ENCODE data around the gene CYP39A1.
"Not testable (repeated sequence)": the region's sequence is repeated elsewhere in the genome, so short reads cannot be mapped to it uniquely, and the experiment has no call there.

Gene CYP39A1

DNA sequence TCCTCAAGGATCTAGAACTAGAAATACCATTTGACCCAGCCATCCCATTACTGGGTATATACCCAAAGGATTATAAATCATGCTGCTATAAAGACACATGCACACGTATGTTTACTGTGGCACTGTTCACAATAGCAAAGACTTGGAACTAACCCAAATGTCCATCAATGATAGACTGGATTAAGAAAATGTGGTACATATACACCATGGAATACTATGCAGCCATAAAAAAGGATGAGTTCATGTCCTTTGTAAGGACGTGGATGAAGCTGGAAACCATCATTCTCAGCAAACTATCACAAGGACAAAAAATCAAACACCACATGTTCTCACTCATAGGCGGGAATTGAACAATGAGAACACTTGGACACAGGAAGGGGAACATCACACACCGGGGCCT, 4.5 kb downstream of the CYP39A1 start:
- H3K9me3 ChIP-seq (ENCODE audit: control insufficient read depth, low read length); H3K9ac ChIP-seq (ENCODE audit: low read length); H3K4me1 ChIP-seq (ENCODE audit: control insufficient read depth, insufficient read depth, low read length); H3K4me3 ChIP-seq (ENCODE audit: low read length); DNase-seq (ENCODE audit: low read depth); H3K27me3 ChIP-seq (replicated peaks; ENCODE audit: control insufficient read depth, insufficient read depth, low read length); H3K36me3 ChIP-seq (ENCODE audit: control insufficient read depth, insufficient read depth, low read length, severe bottlenecking): not testable (repeated sequence)

DNA sequence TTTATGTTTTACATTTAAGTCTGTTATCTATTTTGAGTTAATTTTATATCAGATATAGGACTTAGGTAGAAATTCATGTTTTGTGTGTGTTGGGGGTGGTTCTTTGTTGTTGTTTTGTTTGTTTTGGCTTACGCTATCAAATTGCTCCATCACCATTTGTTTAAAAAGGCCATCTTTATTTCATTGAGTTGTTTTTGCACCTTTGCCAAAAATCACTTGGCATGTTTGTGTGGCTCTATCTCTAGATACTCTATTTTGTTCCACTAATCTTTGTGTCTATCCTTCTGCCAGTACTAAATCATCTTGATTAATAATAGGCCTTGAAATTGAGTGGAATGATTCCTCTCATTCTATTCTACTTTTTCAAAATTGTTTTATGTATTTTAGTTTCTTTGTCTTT, 7.4 kb downstream of the CYP39A1 start:
- DNase-seq (ENCODE audit: low read depth): no peak
- H3K9me3 ChIP-seq (ENCODE audit: control insufficient read depth, low read length): no peaks in the 10 kb centered on the region
- no peak overlapping the region for H3K9ac ChIP-seq (ENCODE audit: low read length)
- H3K4me3 ChIP-seq (ENCODE audit: low read length): no peak overlapping the region
- H3K36me3 ChIP-seq (ENCODE audit: control insufficient read depth, insufficient read depth, low read length, severe bottlenecking): no peaks in the 10 kb centered on the region
- no peaks in the 10 kb centered on the region for H3K27me3 ChIP-seq (replicated peaks; ENCODE audit: control insufficient read depth, insufficient read depth, low read length)
- H3K4me1 ChIP-seq (ENCODE audit: control insufficient read depth, insufficient read depth, low read length): no peaks in the 10 kb centered on the region

DNA sequence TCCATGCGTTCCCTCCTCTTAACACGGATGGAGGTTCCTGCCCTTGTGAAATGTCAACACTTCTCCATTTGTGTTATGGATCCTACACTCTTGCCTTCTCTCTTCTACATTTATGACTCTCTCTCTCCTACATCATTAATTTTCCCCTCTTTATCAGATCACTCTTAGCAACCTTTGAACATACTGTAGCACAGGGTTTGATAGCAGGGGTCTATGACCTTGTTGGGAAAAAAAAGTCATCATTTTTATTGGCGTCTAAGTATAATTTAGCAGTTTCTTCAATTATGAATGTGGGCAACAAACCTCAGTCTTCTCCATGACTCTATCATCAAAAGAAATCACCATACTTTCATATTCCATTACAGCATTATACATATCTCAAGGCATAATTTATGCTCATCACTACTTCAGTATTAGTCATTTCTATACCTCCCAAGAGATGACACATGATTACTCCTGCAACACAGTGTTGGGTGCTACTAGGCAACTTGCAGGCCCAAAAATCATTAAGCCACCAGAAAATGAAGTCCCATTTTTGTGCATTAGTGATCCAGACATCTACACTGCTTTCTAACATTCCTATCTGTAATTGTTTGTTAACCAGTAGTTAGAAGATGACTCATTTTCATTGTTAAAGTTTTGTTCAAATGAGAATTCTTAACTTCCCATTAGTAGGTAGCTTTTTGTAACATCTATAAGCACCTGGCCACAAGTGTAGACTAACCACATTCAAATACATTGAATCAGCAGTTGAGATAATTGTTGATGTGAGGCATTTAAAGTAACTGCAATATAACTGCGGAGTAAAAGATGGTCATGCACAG, 9.5 kb downstream of the CYP39A1 start:
- no peaks in the 10 kb centered on the region for H3K4me1 ChIP-seq (ENCODE audit: control insufficient read depth, insufficient read depth, low read length)
- H3K27me3 ChIP-seq (replicated peaks; ENCODE audit: control insufficient read depth, insufficient read depth, low read length): no peaks in the 10 kb centered on the region
- no peak overlapping the region for H3K9ac ChIP-seq (ENCODE audit: low read length)
- H3K36me3 ChIP-seq (ENCODE audit: control insufficient read depth, insufficient read depth, low read length, severe bottlenecking): no peaks in the 10 kb centered on the region
- DNase-seq (ENCODE audit: low read depth): no peak
- H3K9me3 ChIP-seq (ENCODE audit: control insufficient read depth, low read length): no peaks in the 10 kb centered on the region
- H3K4me3 ChIP-seq (ENCODE audit: low read length): no peak overlapping the region

- no peak overlapping the region for H3K4me3 ChIP-seq (ENCODE audit: low read length)
- no peaks in the 10 kb centered on the region for H3K36me3 ChIP-seq (ENCODE audit: control insufficient read depth, insufficient read depth, low read length, severe bottlenecking)
- H3K9ac ChIP-seq (ENCODE audit: low read length): no peak overlapping the region
- DNase-seq (ENCODE audit: low read depth): no peak
- H3K4me1 ChIP-seq (ENCODE audit: control insufficient read depth, insufficient read depth, low read length): peaks cover 12% of the 10 kb centered on the region
- H3K27me3 ChIP-seq (replicated peaks; ENCODE audit: control insufficient read depth, insufficient read depth, low read length): no peaks in the 10 kb centered on the region
- H3K9me3 ChIP-seq (ENCODE audit: control insufficient read depth, low read length): no peaks in the 10 kb centered on the region
Observed at GRCh38 chr6:46638650-46639049, 14.0 kb downstream of the CYP39A1 start.

DNA sequence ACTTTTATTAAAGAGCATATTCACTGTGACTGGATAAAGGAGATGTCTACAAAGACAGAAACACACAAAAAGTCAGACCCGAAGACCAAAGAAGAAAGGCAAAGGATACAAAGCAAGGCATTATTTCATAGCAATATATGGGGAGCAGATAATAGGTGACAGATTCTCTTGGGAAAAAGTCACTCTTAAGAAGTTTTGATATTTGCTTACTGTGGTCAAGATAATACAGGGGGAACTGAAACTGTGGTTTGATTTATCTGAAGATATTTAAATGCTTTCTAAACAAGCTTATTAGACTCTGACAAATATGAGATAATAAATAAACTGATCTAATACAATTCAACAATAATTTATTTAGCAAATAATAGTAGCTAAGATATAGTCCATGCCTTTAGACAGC, 14.7 kb downstream of the CYP39A1 start:
- Histone ChIP-seq H3K4me1 (ENCODE audit: control insufficient read depth, insufficient read depth, low read length) (peaks cover 12% of the 10 kb centered on the region), H3K27me3 (replicated peaks; ENCODE audit: control insufficient read depth, insufficient read depth, low read length) (no peaks in the 10 kb centered on the region), H3K9ac (ENCODE audit: low read length) (no peak overlapping the region), H3K36me3 (ENCODE audit: control insufficient read depth, insufficient read depth, low read length, severe bottlenecking) (no peaks in the 10 kb centered on the region), H3K9me3 (ENCODE audit: control insufficient read depth, low read length) (no peaks in the 10 kb centered on the region), H3K4me3 (ENCODE audit: low read length) (no peak overlapping the region)
- no peak for DNase-seq (ENCODE audit: low read depth)

GRCh38 chr6:46637145-46637544, 15.5 kb downstream of the CYP39A1 start:
- Histone ChIP-seq H3K9me3 (ENCODE audit: control insufficient read depth, low read length) (no peaks in the 10 kb centered on the region), H3K27me3 (replicated peaks; ENCODE audit: control insufficient read depth, insufficient read depth, low read length) (no peaks in the 10 kb centered on the region), H3K4me3 (ENCODE audit: low read length) (peak overlapping the region; percentile 23), H3K9ac (ENCODE audit: low read length) (no peak overlapping the region), H3K4me1 (ENCODE audit: control insufficient read depth, insufficient read depth, low read length) (peaks cover 12% of the 10 kb centered on the region), H3K36me3 (ENCODE audit: control insufficient read depth, insufficient read depth, low read length, severe bottlenecking) (no peaks in the 10 kb centered on the region)
- peak; percentile 97 for DNase-seq (ENCODE audit: low read depth)

- Histone ChIP-seq H3K36me3 (ENCODE audit: control insufficient read depth, insufficient read depth, low read length, severe bottlenecking) (no peaks in the 10 kb centered on the region), H3K4me1 (ENCODE audit: control insufficient read depth, insufficient read depth, low read length) (peaks cover 12% of the 10 kb centered on the region), H3K4me3 (ENCODE audit: low read length) (no peak overlapping the region), H3K27me3 (replicated peaks; ENCODE audit: control insufficient read depth, insufficient read depth, low read length) (no peaks in the 10 kb centered on the region), H3K9ac (ENCODE audit: low read length) (no peak overlapping the region), H3K9me3 (ENCODE audit: control insufficient read depth, low read length) (no peaks in the 10 kb centered on the region)
- DNase-seq (ENCODE audit: low read depth): no peak
Observed at GRCh38 chr6:46635462-46635861, 17.2 kb downstream of the CYP39A1 start.

DNA sequence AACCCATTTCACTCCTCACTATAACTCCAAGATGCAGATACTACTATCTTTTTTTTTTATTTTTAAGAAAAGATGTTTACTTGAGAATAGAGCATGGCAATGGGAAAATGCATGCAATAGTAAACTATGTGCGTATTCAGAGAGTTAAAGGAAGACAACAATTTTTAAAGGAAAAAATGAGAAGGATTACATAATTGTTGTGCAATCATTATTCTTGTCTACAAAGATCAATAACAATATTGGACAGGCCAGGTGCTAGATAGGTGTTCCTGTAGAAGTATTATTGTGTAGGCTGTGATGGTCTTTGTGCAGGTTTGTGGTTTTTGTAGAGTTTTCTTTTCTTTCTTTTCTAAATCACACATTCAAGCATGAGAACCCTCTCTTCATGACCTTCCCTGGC, 20.6 kb downstream of the CYP39A1 start:
- Histone ChIP-seq H3K27me3 (replicated peaks; ENCODE audit: control insufficient read depth, insufficient read depth, low read length) (no peaks in the 10 kb centered on the region), H3K9me3 (ENCODE audit: control insufficient read depth, low read length) (no peaks in the 10 kb centered on the region), H3K36me3 (ENCODE audit: control insufficient read depth, insufficient read depth, low read length, severe bottlenecking) (no peaks in the 10 kb centered on the region), H3K4me1 (ENCODE audit: control insufficient read depth, insufficient read depth, low read length) (peaks cover 6% of the 10 kb centered on the region), H3K9ac (ENCODE audit: low read length) (no peak overlapping the region), H3K4me3 (ENCODE audit: low read length) (no peak overlapping the region)
- no peak for DNase-seq (ENCODE audit: low read depth)

DNA sequence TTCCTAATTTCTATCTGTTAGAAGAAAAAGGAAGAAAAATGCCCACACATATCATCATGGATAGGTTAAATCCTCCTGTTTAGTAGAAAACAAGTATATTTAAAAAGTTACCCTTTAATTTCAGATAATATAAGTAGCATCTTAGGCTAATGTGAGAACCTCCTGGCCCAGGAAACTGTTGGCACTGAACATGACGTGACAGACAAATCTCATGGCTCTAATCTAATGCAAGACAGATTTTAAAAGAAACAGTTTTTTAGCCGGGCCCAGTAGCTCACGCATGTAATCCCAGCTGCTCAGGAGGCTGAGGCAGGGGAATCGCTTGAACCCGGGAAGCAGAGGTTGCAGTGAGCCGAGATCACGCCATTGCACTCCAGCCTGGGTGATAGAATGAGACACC, 22.9 kb downstream of the CYP39A1 start:
- no peaks in the 10 kb centered on the region for H3K9me3 ChIP-seq (ENCODE audit: control insufficient read depth, low read length)
- H3K36me3 ChIP-seq (ENCODE audit: control insufficient read depth, insufficient read depth, low read length, severe bottlenecking): no peaks in the 10 kb centered on the region
- H3K27me3 ChIP-seq (replicated peaks; ENCODE audit: control insufficient read depth, insufficient read depth, low read length): no peaks in the 10 kb centered on the region
- H3K4me1 ChIP-seq (ENCODE audit: control insufficient read depth, insufficient read depth, low read length): peaks cover 5% of the 10 kb centered on the region
- no peak for DNase-seq (ENCODE audit: low read depth)
- no peak overlapping the region for H3K9ac ChIP-seq (ENCODE audit: low read length)
- no peak overlapping the region for H3K4me3 ChIP-seq (ENCODE audit: low read length)

- DNase-seq (ENCODE audit: low read depth): no peak
- Histone ChIP-seq H3K9ac (ENCODE audit: low read length) (no peak overlapping the region), H3K27me3 (replicated peaks; ENCODE audit: control insufficient read depth, insufficient read depth, low read length) (no peaks in the 10 kb centered on the region), H3K9me3 (ENCODE audit: control insufficient read depth, low read length) (no peaks in the 10 kb centered on the region), H3K36me3 (ENCODE audit: control insufficient read depth, insufficient read depth, low read length, severe bottlenecking) (no peaks in the 10 kb centered on the region), H3K4me1 (ENCODE audit: control insufficient read depth, insufficient read depth, low read length) (peaks cover 5% of the 10 kb centered on the region), H3K4me3 (ENCODE audit: low read length) (no peak overlapping the region)
Observed at GRCh38 chr6:46628976-46629375, 23.6 kb downstream of the CYP39A1 start.

DNA sequence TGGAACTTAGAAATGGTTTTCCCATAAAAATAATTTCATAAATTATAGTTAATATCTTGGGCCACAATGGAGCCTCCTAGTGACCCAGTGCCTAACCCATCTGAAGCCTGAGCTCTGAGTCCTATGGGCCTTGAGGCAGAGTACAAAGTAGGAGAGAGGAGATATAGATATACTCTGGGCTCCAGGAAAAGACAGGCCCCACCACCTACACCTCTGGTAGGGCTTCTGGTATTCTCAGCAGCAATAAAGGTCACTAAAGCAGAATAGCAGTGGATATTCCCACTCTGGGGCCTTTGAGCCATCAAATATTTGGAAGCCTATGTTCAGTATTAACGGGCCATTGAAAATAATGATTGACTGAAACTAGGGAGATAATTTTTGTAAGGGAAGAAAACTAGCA, 24.1 kb downstream of the CYP39A1 start:
- Histone ChIP-seq H3K9me3 (ENCODE audit: control insufficient read depth, low read length) (no peaks in the 10 kb centered on the region), H3K36me3 (ENCODE audit: control insufficient read depth, insufficient read depth, low read length, severe bottlenecking) (no peaks in the 10 kb centered on the region), H3K4me1 (ENCODE audit: control insufficient read depth, insufficient read depth, low read length) (peaks cover 5% of the 10 kb centered on the region), H3K27me3 (replicated peaks; ENCODE audit: control insufficient read depth, insufficient read depth, low read length) (no peaks in the 10 kb centered on the region), H3K9ac (ENCODE audit: low read length) (no peak overlapping the region), H3K4me3 (ENCODE audit: low read length) (no peak overlapping the region)
- DNase-seq (ENCODE audit: low read depth): no peak

GRCh38 chr6:46626976-46627375, 25.6 kb downstream of the CYP39A1 start:
- Histone ChIP-seq H3K4me1 (ENCODE audit: control insufficient read depth, insufficient read depth, low read length) (peaks cover 5% of the 10 kb centered on the region), H3K27me3 (replicated peaks; ENCODE audit: control insufficient read depth, insufficient read depth, low read length) (no peaks in the 10 kb centered on the region), H3K36me3 (ENCODE audit: control insufficient read depth, insufficient read depth, low read length, severe bottlenecking) (no peaks in the 10 kb centered on the region), H3K9ac (ENCODE audit: low read length) (no peak overlapping the region), H3K9me3 (ENCODE audit: control insufficient read depth, low read length) (no peaks in the 10 kb centered on the region), H3K4me3 (ENCODE audit: low read length) (no peak overlapping the region)
- DNase-seq (ENCODE audit: low read depth): no peak
